Endothelial cell of umbilical vein (primary cell): Measurements from ENCODE around the gene GPR26. TPM values are rescaled to one million over a fixed set of nuclear protein-coding genes. Genes with fewer than 3 reads are reported as not detected.

Experiments used
- BruUV-seq: library from RNA; stranded (reverse); fragments of 400-500 nt; replicated peaks from 2 replicates; lab custom pipeline; 2021; lab: Mats Ljungman, UMichigan
- CTCF ChIA-PET: fragments of 300-600, 350-600 bp; sonication (Branson Sonifier 250); formaldehyde crosslinking; loops from one replicate; lab custom pipeline; 2021; ENCODE audit warnings: antibody characterized with exemption, inconsistent platforms; lab: Charles Lee
- POLR2A ChIA-PET: fragments of 300-600, 350-600 bp; sonication (Branson Sonifier 250); formaldehyde crosslinking; loops from one replicate; lab custom pipeline; 2021; ENCODE audit warnings: antibody characterized with exemption, inconsistent platforms; lab: Charles Lee
- DNase-seq: peaks from one replicate; pipeline ENCODE4 v3.0.0-alpha.2; 2011; ENCODE audit warnings: low read depth, low spot score
- FAIRE-seq: peaks from 2 replicates; lab custom pipeline; 2011; peaks lifted over from hg19 to GRCh38; lab: Jason Lieb, UNC
- H2AFZ ChIP-seq: 2 replicates; pipeline ENCODE4 v1.6.0; 2012; ENCODE audit warnings: low read depth, low read length, control low read depth, inconsistent platforms
- H3K27ac ChIP-seq: 2 replicates; pipeline ENCODE4 v1.5.1; 2011; ENCODE audit warnings: low read depth, mild to moderate bottlenecking, control low read depth, low read length, moderate library complexity; ENCODE audit not compliant: insufficient read depth
- H3K27me3 ChIP-seq, 2 experiments: 2 replicates each; pipeline versions ENCODE4 v1.6.0 to v1.6.1; 2011; ENCODE audit warnings: low read length in 2 of 2, mixed read lengths in 1 of 2; ENCODE audit not compliant: control insufficient read depth in 2 of 2, insufficient read depth in 2 of 2
- H3K36me3 ChIP-seq, 2 experiments: 2 replicates in 1 of 2; 3 replicates in 1 of 2; pipeline ENCODE4 v1.5.1; 2011; ENCODE audit warnings: low read length in 2 of 2, mild to moderate bottlenecking in 1 of 2, moderate library complexity in 1 of 2; ENCODE audit not compliant: control insufficient read depth in 2 of 2, insufficient read depth in 2 of 2; ENCODE audit errors: extremely low read depth in 1 of 2
- H3K4me1 ChIP-seq: 3 replicates; pipeline ENCODE4 v1.5.1; 2011; ENCODE audit warnings: mild to moderate bottlenecking, low read length; ENCODE audit not compliant: control insufficient read depth, insufficient read depth; ENCODE audit errors: extremely low read depth
- H3K4me2 ChIP-seq: 2 replicates; pipeline ENCODE4 v1.6.1; 2011; ENCODE audit warnings: low read length, control low read depth, mixed read lengths; ENCODE audit not compliant: insufficient read depth
- H3K4me3 ChIP-seq, 3 experiments: fragments of 200-600 bp in 1 of 3; sonication (generic), shearing (Covaris generic) in 1 of 3; replicated peaks in 1 of 3; 2 replicates each; pipeline ENCODE4 v1.5.1; 2011 to 2016; ENCODE audit warnings: control low read depth in 3 of 3, low read length in 3 of 3, mild to moderate bottlenecking in 2 of 3, inconsistent platforms in 1 of 3, low read depth in 1 of 3, moderate library complexity in 1 of 3; ENCODE audit not compliant: insufficient read depth in 1 of 3
- H3K79me2 ChIP-seq: 2 replicates; pipeline ENCODE4 v1.6.0; 2012; ENCODE audit warnings: low read length, inconsistent platforms; ENCODE audit not compliant: control insufficient read depth, insufficient read depth
- H3K9ac ChIP-seq: replicated peaks from 2 replicates; pipeline ENCODE3; 2011; ENCODE audit warnings: low read length, control low read depth; ENCODE audit not compliant: insufficient read depth; ENCODE audit errors: extremely low read depth
- H3K9me1 ChIP-seq: replicated peaks from 3 replicates; pipeline ENCODE4 v1.6.0; 2011; ENCODE audit warnings: mild to moderate bottlenecking, low read length; ENCODE audit not compliant: control insufficient read depth, insufficient read depth; ENCODE audit errors: extremely low read depth
- H3K9me3 ChIP-seq: replicated peaks from 2 replicates; pipeline ENCODE4 v1.5.1; 2012; ENCODE audit warnings: low read length, inconsistent platforms; ENCODE audit not compliant: control insufficient read depth, insufficient read depth
- H4K20me1 ChIP-seq: replicated peaks from 2 replicates; pipeline ENCODE3; 2011; ENCODE audit warnings: mild to moderate bottlenecking, low read length; ENCODE audit not compliant: control insufficient read depth, insufficient read depth; ENCODE audit errors: extremely low read depth
- EZH2 ChIP-seq: IDR thresholded peaks from 2 replicates; pipeline ENCODE4 v1.6.1; 2012; ENCODE audit warnings: borderline replicate concordance, low read depth, mild to moderate bottlenecking, moderate library complexity, low read length, inconsistent platforms; ENCODE audit not compliant: severe bottlenecking
- JUN ChIP-seq: IDR thresholded peaks from 2 replicates; pipeline ENCODE4 v1.6.1; 2011; ENCODE audit warnings: borderline replicate concordance, low read depth; ENCODE audit not compliant: insufficient read length, insufficient read depth
- MYC ChIP-seq: IDR thresholded peaks from one replicate; pipeline ENCODE4 v1.6.1; 2011; ENCODE audit warnings: mild to moderate bottlenecking, low read depth, low read length
- POLR2A ChIP-seq: IDR thresholded peaks from 2 replicates; pipeline ENCODE4 v1.6.1; 2012; ENCODE audit warnings: low read depth, mild to moderate bottlenecking, control low read depth, low read length
- POLR2AphosphoS5 ChIP-seq: IDR thresholded peaks from 2 replicates; pipeline ENCODE4 v1.6.1; 2012; ENCODE audit warnings: low read depth, mild to moderate bottlenecking, control low read depth, low read length, moderate library complexity; ENCODE audit not compliant: insufficient read depth
- dilution Hi-C: fragments of 300-500 bp; cut with MboI; formaldehyde crosslinking; loops from one replicate; pipeline ENCODE4 v1.15.0; 2019; ENCODE audit warnings: low sequenced_read_pairs; ENCODE audit not compliant: extremely low pct_ligation_motif_present
- intact Hi-C: fragments of 100-400 bp; cut with micrococcal nuclease; formaldehyde crosslinking; loops from one replicate; pipeline ENCODE4 v1.10.0; 2022
- polyA plus RNA-seq, 4 experiments: library from polyadenylated mRNA; depleted of rRNA in 3 of 4; stranded (reverse) in 3 of 4; unstranded in 1 of 4; fragments of >200 nt; gene quantifications; 2 replicates each; pipeline versions ENCODE4 v1.2.1 to v1.2.3, GENCODE V29; 2011 to 2012; ENCODE audit warnings: missing spikeins in 1 of 4
- total RNA-seq: library from RNA; stranded (reverse); gene quantifications from 2 replicates; pipeline ENCODE4 v1.2.3, GENCODE V29; 2021
- TF ChIP-seq, protein P1 (sequence below), 2 donors: IDR thresholded peaks; 1 replicate in 1 of 2; 2 replicates in 1 of 2; pipeline ENCODE4 v1.5.1; 2011; ENCODE audit warnings: low read length in 2 of 2, mild to moderate bottlenecking in 2 of 2, moderate library complexity in 2 of 2, control low read depth in 1 of 2, inconsistent platforms in 1 of 2, low read depth in 1 of 2; ENCODE audit not compliant: insufficient read depth in 1 of 2; ENCODE audit errors: extremely low read depth in 1 of 2

GPR26 gene
- total and polyA plus RNA-seq, 2 donors (not counting 3 experiments of a cell fraction or from before 2014, with no cell fraction given), result not detected

DNA sequence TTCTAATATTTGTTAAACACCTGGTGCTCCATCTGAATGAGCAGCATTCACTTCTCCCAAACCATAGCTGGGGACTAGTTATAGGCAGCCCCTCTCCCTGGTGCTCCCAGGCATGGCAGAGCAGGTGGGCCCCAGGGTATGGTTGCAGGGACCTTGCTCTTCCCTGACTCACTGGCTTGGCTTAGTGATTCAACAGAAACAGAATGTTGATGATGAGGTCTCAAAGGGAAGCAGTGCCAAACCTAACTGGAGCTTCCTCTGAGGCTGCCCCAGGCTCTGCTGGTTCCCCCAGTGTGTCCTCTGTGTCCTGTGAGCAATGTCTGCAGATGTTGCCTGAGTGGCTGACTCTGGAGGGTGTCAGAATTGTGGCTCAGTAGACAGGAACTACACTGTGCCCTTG lies 3.7 kb downstream of the GPR26 start:
- Histone ChIP-seq H3K4me1 (no peaks in the 10 kb centered on the region), H3K79me2 (no peaks in the 10 kb centered on the region), H4K20me1 (no peaks in the 10 kb centered on the region), H3K4me3 (no peak overlapping the region), H3K9ac (no peak overlapping the region), H3K4me2 (no peak overlapping the region), H3K27ac (no peak overlapping the region), H3K27me3 (no peaks in the 10 kb centered on the region), H3K9me3 (no peaks in the 10 kb centered on the region), H3K36me3 (no peaks in the 10 kb centered on the region), H2AFZ (no peak overlapping the region), H3K9me1 (no peaks in the 10 kb centered on the region)
- CTCF ChIA-PET, result no interaction called here
- TF ChIP-seq EZH2 (no peak), MYC (no peak), POLR2A (no peak), POLR2AphosphoS5 (no peak)
- TF ChIP-seq, protein P1, sequence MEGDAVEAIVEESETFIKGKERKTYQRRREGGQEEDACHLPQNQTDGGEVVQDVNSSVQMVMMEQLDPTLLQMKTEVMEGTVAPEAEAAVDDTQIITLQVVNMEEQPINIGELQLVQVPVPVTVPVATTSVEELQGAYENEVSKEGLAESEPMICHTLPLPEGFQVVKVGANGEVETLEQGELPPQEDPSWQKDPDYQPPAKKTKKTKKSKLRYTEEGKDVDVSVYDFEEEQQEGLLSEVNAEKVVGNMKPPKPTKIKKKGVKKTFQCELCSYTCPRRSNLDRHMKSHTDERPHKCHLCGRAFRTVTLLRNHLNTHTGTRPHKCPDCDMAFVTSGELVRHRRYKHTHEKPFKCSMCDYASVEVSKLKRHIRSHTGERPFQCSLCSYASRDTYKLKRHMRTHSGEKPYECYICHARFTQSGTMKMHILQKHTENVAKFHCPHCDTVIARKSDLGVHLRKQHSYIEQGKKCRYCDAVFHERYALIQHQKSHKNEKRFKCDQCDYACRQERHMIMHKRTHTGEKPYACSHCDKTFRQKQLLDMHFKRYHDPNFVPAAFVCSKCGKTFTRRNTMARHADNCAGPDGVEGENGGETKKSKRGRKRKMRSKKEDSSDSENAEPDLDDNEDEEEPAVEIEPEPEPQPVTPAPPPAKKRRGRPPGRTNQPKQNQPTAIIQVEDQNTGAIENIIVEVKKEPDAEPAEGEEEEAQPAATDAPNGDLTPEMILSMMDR (IDR thresholded peaks at IDR 0.05; ENCODE audit: extremely low read depth in 1 of 2, insufficient read depth in 1 of 2, low read depth in 1 of 2, low read length in 2 of 2), result no peak
- intact Hi-C loops, result no loop called here
- dilution Hi-C loops, result no loop called here
- POLR2A ChIA-PET, result no interaction called here
- FAIRE-seq (no peak), DNase-seq (no peak)
- BruUV-seq, result no TSS peak

DNA sequence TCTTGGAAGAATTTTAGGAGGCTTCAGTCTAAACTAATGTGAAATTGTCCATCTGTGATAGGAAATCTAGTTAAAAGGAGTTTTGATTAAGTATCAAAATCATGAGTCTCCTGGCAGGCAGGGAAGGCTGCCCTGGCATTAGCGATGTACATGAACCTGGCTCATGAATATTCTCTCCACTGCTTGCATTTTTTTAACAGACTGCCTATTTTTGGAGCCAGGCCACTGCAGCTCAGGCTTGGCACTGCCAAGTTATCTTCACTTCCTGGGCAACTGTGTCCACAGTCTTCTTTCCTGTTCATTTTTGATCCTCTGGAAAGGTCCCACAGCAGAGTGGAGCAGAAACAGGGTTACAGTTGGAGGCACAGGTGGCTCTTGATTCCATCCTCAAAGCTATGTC lies 7.0 kb downstream of the GPR26 start:
- no TSS peak for BruUV-seq
- no peaks in the 10 kb centered on the region for H3K79me2 ChIP-seq
- no peak overlapping the region for H3K4me2 ChIP-seq
- POLR2A ChIA-PET, result no interaction called here
- no peak for FAIRE-seq
- no peak for DNase-seq
- no peak overlapping the region for H3K4me3 ChIP-seq
- H3K9me3 ChIP-seq, result no peaks in the 10 kb centered on the region
- no peaks in the 10 kb centered on the region for H3K9me1 ChIP-seq
- H4K20me1 ChIP-seq, result no peaks in the 10 kb centered on the region
- no peaks in the 10 kb centered on the region for H3K27me3 ChIP-seq
- H2AFZ ChIP-seq, result no peak overlapping the region
- H3K36me3 ChIP-seq, result no peaks in the 10 kb centered on the region
- dilution Hi-C loops, result no loop called here
- H3K4me1 ChIP-seq, result no peaks in the 10 kb centered on the region
- no peak overlapping the region for H3K9ac ChIP-seq
- no peak overlapping the region for H3K27ac ChIP-seq
- CTCF ChIA-PET, result no interaction called here
- intact Hi-C loops, result no loop called here
- no peak for TF ChIP-seq JUN
